ENCODE measurements around the gene LRRC28.

Gene LRRC28

DNA sequence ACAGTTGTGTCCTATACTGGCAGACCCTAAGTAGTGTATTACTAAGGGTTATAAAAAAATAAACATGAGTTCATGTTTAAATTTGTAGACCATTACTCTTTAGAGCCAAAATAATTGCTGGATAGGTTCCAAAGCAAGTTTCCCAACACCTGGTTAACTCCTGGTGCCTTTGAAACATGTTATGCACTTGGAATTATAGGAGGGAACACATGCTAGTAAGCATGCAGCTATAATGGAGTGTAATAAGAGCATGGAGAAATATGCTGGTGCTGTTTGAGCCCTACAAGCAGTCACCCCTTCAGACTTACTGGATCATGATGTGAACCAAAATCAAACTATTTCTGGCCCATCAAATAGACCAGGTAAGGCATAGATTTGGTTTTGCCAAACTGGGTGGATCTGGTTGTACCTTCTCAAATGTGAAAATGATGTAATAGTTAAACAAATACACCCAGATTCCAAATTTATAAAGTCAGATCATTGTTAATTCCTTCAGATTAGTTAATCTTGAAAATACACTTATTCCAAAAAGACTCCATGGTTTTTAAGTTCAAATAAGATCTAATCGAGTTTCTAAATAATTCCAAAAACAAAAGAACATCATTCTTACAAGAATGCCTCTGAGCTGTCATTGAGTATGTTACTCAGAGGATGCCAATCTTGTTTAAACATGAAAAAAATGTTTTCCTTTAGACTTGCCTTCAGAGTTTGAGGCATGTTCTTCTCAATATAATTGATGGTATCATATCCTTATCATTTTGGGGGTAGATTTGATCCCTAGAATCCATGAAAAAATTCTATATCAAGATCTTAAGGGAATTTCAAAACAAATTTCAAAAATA lies 69.3 kb downstream of the LRRC28 start:
- peaks cover 5% of the 10 kb centered on the region for H3K36me3 Mint-ChIP-seq (ENCODE audit: low read depth)
- peaks cover 1% of the 10 kb centered on the region for H3K4me1 Mint-ChIP-seq
- DNase-seq: no peak
- no peak overlapping the region for H3K27ac Mint-ChIP-seq
- H3K27me3 Mint-ChIP-seq (ENCODE audit: low read depth, poor library complexity): peaks cover 3% of the 10 kb centered on the region
- peaks cover 7% of the 10 kb centered on the region for H3K9me3 Mint-ChIP-seq
- H3K4me3 Mint-ChIP-seq: no peak overlapping the region
- TF ChIP-seq, protein P1, sequence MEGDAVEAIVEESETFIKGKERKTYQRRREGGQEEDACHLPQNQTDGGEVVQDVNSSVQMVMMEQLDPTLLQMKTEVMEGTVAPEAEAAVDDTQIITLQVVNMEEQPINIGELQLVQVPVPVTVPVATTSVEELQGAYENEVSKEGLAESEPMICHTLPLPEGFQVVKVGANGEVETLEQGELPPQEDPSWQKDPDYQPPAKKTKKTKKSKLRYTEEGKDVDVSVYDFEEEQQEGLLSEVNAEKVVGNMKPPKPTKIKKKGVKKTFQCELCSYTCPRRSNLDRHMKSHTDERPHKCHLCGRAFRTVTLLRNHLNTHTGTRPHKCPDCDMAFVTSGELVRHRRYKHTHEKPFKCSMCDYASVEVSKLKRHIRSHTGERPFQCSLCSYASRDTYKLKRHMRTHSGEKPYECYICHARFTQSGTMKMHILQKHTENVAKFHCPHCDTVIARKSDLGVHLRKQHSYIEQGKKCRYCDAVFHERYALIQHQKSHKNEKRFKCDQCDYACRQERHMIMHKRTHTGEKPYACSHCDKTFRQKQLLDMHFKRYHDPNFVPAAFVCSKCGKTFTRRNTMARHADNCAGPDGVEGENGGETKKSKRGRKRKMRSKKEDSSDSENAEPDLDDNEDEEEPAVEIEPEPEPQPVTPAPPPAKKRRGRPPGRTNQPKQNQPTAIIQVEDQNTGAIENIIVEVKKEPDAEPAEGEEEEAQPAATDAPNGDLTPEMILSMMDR (IDR thresholded peaks at IDR 0.05): no peak

DNA sequence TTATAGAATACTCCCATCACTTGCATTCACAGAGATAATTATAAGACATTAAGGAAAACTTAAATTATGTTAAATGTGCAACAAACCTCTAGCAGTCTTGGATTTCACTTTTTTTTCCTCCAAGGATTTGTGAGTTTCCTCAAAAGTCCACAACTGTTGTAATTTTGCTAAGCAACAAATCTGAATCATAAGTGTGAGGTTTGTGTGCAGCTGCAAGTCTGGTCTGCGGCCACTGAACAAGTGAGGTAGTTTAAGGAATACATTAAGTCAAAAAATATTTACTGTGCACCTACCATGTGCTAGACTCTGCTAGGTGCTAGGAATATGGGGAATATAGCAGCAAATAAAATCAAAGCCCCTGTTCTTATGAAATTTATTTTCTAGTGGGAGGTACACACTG lies 70.2 kb downstream of the LRRC28 start:
- TF ChIP-seq, protein P1 (IDR thresholded peaks at IDR 0.05): no peak

DNA sequence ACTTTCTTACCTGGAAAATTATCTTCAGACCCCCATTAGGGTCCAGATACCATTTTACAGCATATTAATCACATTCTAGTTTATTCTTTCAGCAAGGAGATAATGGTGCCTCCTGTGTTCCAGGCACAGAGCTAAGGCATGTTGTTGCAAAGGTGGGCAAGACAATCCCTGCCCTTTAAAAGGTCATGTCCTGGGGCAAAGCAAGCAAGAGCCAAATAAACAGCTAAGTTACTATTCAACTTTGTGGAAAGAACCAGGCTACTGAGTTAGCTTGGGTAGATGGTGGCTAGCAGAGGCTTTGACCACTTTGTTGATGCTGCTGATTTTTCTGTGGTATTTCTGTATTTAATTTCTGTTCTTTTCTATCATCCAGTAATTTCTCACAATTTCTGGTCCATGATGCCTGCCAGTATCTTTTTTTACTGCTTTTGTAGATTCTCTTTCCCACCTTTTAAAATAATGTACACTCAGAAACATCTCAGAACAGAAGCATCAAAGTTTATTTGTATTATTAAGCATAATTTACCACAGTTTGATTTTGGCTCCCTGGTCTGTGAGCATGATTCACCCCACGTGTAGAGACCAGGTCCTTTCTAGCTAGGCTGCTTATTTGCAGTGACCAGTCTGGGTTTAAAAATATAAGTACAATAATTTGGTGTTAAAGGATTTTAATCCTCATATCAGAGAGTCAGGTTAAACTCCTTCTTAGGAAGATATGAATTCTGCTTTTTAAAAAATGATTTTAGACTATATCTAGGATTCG lies 71.5 kb downstream of the LRRC28 start:
- DNase-seq: no peak
- peaks cover 3% of the 10 kb centered on the region for H3K27me3 Mint-ChIP-seq (ENCODE audit: low read depth, poor library complexity)
- H3K9me3 Mint-ChIP-seq: peaks cover 7% of the 10 kb centered on the region
- peaks cover 4% of the 10 kb centered on the region for H3K4me1 Mint-ChIP-seq
- no peak overlapping the region for H3K4me3 Mint-ChIP-seq
- TF ChIP-seq, protein P1 (IDR thresholded peaks at IDR 0.05): no peak
- H3K36me3 Mint-ChIP-seq (ENCODE audit: low read depth): peaks cover 5% of the 10 kb centered on the region
- H3K27ac Mint-ChIP-seq: no peak overlapping the region

More for the DNA sequence above, 70.2 kb downstream of the LRRC28 start:
- Mint-ChIP-seq H3K36me3 (ENCODE audit: low read depth) (peaks cover 5% of the 10 kb centered on the region), H3K9me3 (peaks cover 7% of the 10 kb centered on the region), H3K27me3 (ENCODE audit: low read depth, poor library complexity) (peaks cover 3% of the 10 kb centered on the region), H3K27ac (no peak overlapping the region), H3K4me3 (no peak overlapping the region), H3K4me1 (peaks cover 4% of the 10 kb centered on the region)
- DNase-seq: no peak

DNA sequence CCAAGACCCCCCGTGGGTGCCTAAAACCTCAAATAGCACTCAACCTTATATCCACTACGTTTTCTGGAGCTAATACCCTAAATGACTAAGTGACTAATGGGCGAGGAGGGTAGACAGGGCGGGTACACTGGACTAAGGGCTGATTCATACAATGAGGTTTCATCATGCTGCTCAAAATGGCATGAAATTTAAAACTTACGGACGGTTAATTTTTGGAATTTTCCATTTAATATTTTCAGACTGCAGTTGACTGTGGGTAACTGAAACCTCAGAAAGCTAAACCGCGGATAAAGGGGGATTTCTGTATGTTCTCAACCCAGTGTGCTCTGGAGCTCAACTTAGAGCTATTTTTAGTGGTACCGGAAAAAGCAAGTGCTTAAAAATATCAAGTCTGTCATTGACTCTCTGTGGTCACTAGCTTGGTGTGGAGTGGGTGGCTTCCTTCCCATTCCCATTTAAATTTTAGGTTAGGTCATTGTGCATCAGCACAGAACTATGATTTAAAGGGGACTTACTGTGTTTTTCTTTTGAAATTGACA lies 72.9 kb downstream of the LRRC28 start:
- Mint-ChIP-seq H3K9me3 (peaks cover 7% of the 10 kb centered on the region), H3K27ac (no peak overlapping the region)

DNA sequence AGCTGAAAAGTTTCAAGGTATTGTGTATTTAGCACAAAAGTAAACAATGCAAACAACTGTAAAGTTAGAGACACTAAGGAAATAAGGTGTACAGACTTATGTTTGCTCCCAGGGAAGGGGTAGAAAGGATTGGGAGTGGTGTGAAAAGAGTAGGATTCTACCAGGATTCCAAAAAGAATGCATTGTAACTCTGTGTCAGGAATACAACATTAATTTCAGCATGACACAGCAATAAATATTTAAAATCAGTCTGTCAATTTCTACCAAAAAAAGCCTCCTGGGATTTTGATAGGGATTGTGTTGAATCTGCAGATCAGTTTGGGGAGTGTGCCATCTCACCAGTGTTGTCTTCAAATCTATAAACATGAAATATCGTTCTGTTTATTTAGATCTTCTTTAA lies 73.4 kb downstream of the LRRC28 start:
- Mint-ChIP-seq H3K27ac (no peak overlapping the region), H3K4me1 (peaks cover 4% of the 10 kb centered on the region), H3K9me3 (peaks cover 7% of the 10 kb centered on the region), H3K27me3 (ENCODE audit: low read depth, poor library complexity) (peaks cover 3% of the 10 kb centered on the region), H3K36me3 (ENCODE audit: low read depth) (peaks cover 5% of the 10 kb centered on the region), H3K4me3 (no peak overlapping the region)
- TF ChIP-seq, protein P1 (IDR thresholded peaks at IDR 0.05): no peak
- no peak for DNase-seq

More for the DNA sequence above, 72.9 kb downstream of the LRRC28 start:
- peaks cover 4% of the 10 kb centered on the region for H3K4me1 Mint-ChIP-seq
- H3K4me3 Mint-ChIP-seq: no peak overlapping the region
- peaks cover 5% of the 10 kb centered on the region for H3K36me3 Mint-ChIP-seq (ENCODE audit: low read depth)
- TF ChIP-seq, protein P1 (IDR thresholded peaks at IDR 0.05): no peak
- peaks cover 3% of the 10 kb centered on the region for H3K27me3 Mint-ChIP-seq (ENCODE audit: low read depth, poor library complexity)
- DNase-seq: no peak
